Esophagus (tissue), 2 donors: ENCODE measurements around the gene PPM1L. TPM values are rescaled to one million over a fixed set of nuclear protein-coding genes. Genes with fewer than 3 reads are reported as not detected.
"Not testable (repeated sequence)": the region's sequence is repeated elsewhere in the genome, so short reads cannot be mapped to it uniquely, and the experiment has no call there.

ENCODE experiments used
- H3K27ac ChIP-seq, 2 donors: one replicate each; pipeline ENCODE4 v1.5.1; 2013; ENCODE audit warnings: low read depth in 2 of 2, mild to moderate bottlenecking in 2 of 2, inconsistent platforms in 1 of 2, low read length in 1 of 2, moderate library complexity in 1 of 2
- H3K27me3 ChIP-seq, 2 donors: one replicate each; pipeline ENCODE4 v1.6.1; 2013; ENCODE audit warnings: low read length in 2 of 2, control low read depth in 1 of 2, mild to moderate bottlenecking in 1 of 2; ENCODE audit not compliant: insufficient read depth in 2 of 2, control insufficient read depth in 1 of 2
- H3K36me3 ChIP-seq, 2 donors: one replicate each; pipeline ENCODE4 v1.6.1; 2013; ENCODE audit warnings: low read length in 1 of 2; ENCODE audit not compliant: control insufficient read depth in 2 of 2, insufficient read depth in 2 of 2
- H3K4me1 ChIP-seq, 2 donors: one replicate each; pipeline ENCODE4 v1.6.1; 2013; ENCODE audit warnings: low read length in 1 of 2; ENCODE audit not compliant: control insufficient read depth in 2 of 2, insufficient read depth in 2 of 2
- H3K4me3 ChIP-seq, 2 donors: one replicate each; pipeline ENCODE4 v1.5.1; 2013; ENCODE audit warnings: low read length in 2 of 2, mild to moderate bottlenecking in 2 of 2, low read depth in 1 of 2, moderate library complexity in 1 of 2
- H3K9me3 ChIP-seq, 2 donors: one replicate each; pipeline ENCODE4 v1.6.1; 2013; ENCODE audit warnings: mild to moderate bottlenecking in 2 of 2, low read depth in 1 of 2, low read length in 1 of 2, moderate library complexity in 1 of 2; ENCODE audit not compliant: control insufficient read depth in 2 of 2, insufficient read depth in 1 of 2
- WGBS, 2 donors: extraction: QIAGEN DNeasy Blood & Tissue Kit; methylation state at CpG; one replicate each; pipeline ENCODE4 v1.1.7; 2013; 5-methylcytosine and 5-hydroxymethylcytosine counted together
- polyA plus RNA-seq, 2 donors: library from polyadenylated mRNA; stranded (reverse); fragments of 200-250 nt; gene quantifications; one replicate each; pipeline ENCODE4 v1.2.3, GENCODE V29; 2013
- donor health status: healthy with polysubstance abuse.
- donor health status: Bipolar disorder and iron deficiency.

PPM1L gene
- 1 to 10 TPM; 2.7 to 3.0 TPM for polyA plus RNA-seq

- no peaks in the 10 kb centered on the region for H3K9me3 ChIP-seq
- WGBS, 2 donors, result 0% methylated on average over 58 to 64 of the region's 64 CpGs
Measured at GRCh38 chr3:160755776-160756304, at the start of gene PPM1L. TSS of gene PPM1L (plus strand) at chr3:160756231.

GRCh38 chr3:160707187-160707794 is 48.7 kb upstream of the PPM1L start:
- WGBS, 2 donors, result 20% methylated on average over 4 of the region's 4 CpGs
- Histone ChIP-seq H3K36me3 (no peaks in the 10 kb centered on the region), H3K27ac (no peak overlapping the region), H3K4me3 (no peak overlapping the region), H3K27me3 (no peaks in the 10 kb centered on the region), H3K9me3 (no peaks in the 10 kb centered on the region), H3K4me1 (no peaks in the 10 kb centered on the region)

More at GRCh38 chr3:160755776-160756304, at the start of gene PPM1L:
- peak within 1 kb of the TSS; percentile 82 for H3K4me3 ChIP-seq
- H3K36me3 ChIP-seq, result no peaks in the 10 kb centered on the region
- H3K27me3 ChIP-seq, result no peaks in the 10 kb centered on the region
- H3K4me1 ChIP-seq, result peaks cover 0 to 9% of the 10 kb centered on the region in 2 donors
- peak within 1 kb of the TSS; percentile 92 to 95 for H3K27ac ChIP-seq

GRCh38 chr3:160709477-160710182 is 46.4 kb upstream of the PPM1L start:
- Histone ChIP-seq H3K4me3 (no peak overlapping the region), H3K36me3 (no peaks in the 10 kb centered on the region), H3K27ac (no peak overlapping the region), H3K9me3 (no peaks in the 10 kb centered on the region), H3K4me1 (no peaks in the 10 kb centered on the region), H3K27me3 (no peaks in the 10 kb centered on the region)
- 79 to 85% methylated on average over 3 of the region's 3 CpGs for WGBS, 2 donors

- H3K4me3 ChIP-seq, H3K4me1 ChIP-seq, H3K27ac ChIP-seq, H3K27me3 ChIP-seq, H3K36me3 ChIP-seq, H3K9me3 ChIP-seq: not testable (repeated sequence)
- 89 to 97% methylated on average over 3 of the region's 3 CpGs for WGBS, 2 donors
Measured at GRCh38 chr3:160713144-160713543, 42.9 kb upstream of the PPM1L start.

- Histone ChIP-seq H3K27ac (no peak overlapping the region), H3K27me3 (no peaks in the 10 kb centered on the region), H3K4me3 (no peak overlapping the region), H3K36me3 (no peaks in the 10 kb centered on the region), H3K4me1 (no peaks in the 10 kb centered on the region), H3K9me3 (no peaks in the 10 kb centered on the region)
- 78 to 84% methylated on average over 11 of the region's 11 CpGs for WGBS, 2 donors
Measured at GRCh38 chr3:160719710-160720109, 36.3 kb upstream of the PPM1L start.

GRCh38 chr3:160720123-160720746 is 35.8 kb upstream of the PPM1L start:
- Histone ChIP-seq H3K4me3 (no peak overlapping the region), H3K27me3 (no peaks in the 10 kb centered on the region), H3K36me3 (no peaks in the 10 kb centered on the region), H3K27ac (no peak overlapping the region), H3K4me1 (no peaks in the 10 kb centered on the region), H3K9me3 (no peaks in the 10 kb centered on the region)
- WGBS, 2 donors, result 60 to 63% methylated on average over 5 of the region's 5 CpGs

GRCh38 chr3:160722331-160722730 is 33.7 kb upstream of the PPM1L start:
- 82 to 84% methylated on average over 2 of the region's 2 CpGs for WGBS, 2 donors
- Histone ChIP-seq H3K4me1 (no peaks in the 10 kb centered on the region), H3K4me3 (no peak overlapping the region), H3K27me3 (no peaks in the 10 kb centered on the region), H3K9me3 (no peaks in the 10 kb centered on the region), H3K27ac (no peak overlapping the region), H3K36me3 (no peaks in the 10 kb centered on the region)

GRCh38 chr3:160725338-160725737 is 30.7 kb upstream of the PPM1L start:
- 54 to 62% methylated on average over 2 of the region's 2 CpGs for WGBS, 2 donors
- H3K27me3 ChIP-seq, result no peaks in the 10 kb centered on the region

GRCh38 chr3:160735826-160736225 is 20.2 kb upstream of the PPM1L start:
- 32 to 55% methylated on average over 1 of the region's 1 CpG for WGBS, 2 donors

More at GRCh38 chr3:160725338-160725737, 30.7 kb upstream of the PPM1L start:
- Histone ChIP-seq H3K4me1 (no peaks in the 10 kb centered on the region), H3K27ac (no peak overlapping the region), H3K36me3 (no peaks in the 10 kb centered on the region), H3K4me3 (no peak overlapping the region), H3K9me3 (no peaks in the 10 kb centered on the region)

More at GRCh38 chr3:160735826-160736225, 20.2 kb upstream of the PPM1L start:
- Histone ChIP-seq H3K9me3 (no peaks in the 10 kb centered on the region), H3K27me3 (no peaks in the 10 kb centered on the region), H3K27ac (no peak overlapping the region), H3K4me3 (no peak overlapping the region), H3K4me1 (no peaks in the 10 kb centered on the region), H3K36me3 (no peaks in the 10 kb centered on the region)
